A549 (cell line): ENCODE measurements around the gene UNC45A. TPM values are rescaled to one million over a fixed set of nuclear protein-coding genes. Genes with fewer than 3 reads are reported as not detected.

Source experiments
- ATAC-seq, 2 experiments: fragments of 200-7000 bp in 1 of 2; fragments of >200 bp in 1 of 2; cut with Nextera tagmentation in 1 of 2; cut with Tn5 transposase in 1 of 2; 3 replicates each; pipeline versions ENCODE4 v1.8.0 to v1.9.1; 2018 to 2020; ENCODE audit warnings: mild to moderate bottlenecking in 1 of 2, moderate library complexity in 1 of 2
- CTCF ChIA-PET: fragments of 300-600 bp; sonication (Branson Sonifier 250); formaldehyde crosslinking; extraction: SDS; loops from one replicate; lab custom pipeline; 2021; ENCODE audit warnings: antibody characterized with exemption, inconsistent platforms; lab: Yijun Ruan, JAX
- POLR2A ChIA-PET: fragments of 350-600 bp; formaldehyde crosslinking; extraction: SDS; loops from one replicate; lab custom pipeline; 2021; ENCODE audit warnings: antibody characterized with exemption, inconsistent platforms; lab: Yijun Ruan, JAX
- DNase-seq, 2 experiments: peaks; one replicate each; pipeline versions ENCODE4 v3.0.0 to v3.0.0-alpha.2; 2011 to 2016; ENCODE audit warnings: low read depth in 1 of 2, low spot score in 1 of 2
- FAIRE-seq: peaks from 2 replicates; lab custom pipeline; 2011; peaks lifted over from hg19 to GRCh38; lab: Jason Lieb, UNC
- H3K27ac ChIP-seq, 2 experiments: fragments of >200 bp; sonication (Bioruptor Twin); formaldehyde crosslinking; 3 replicates each; pipeline ENCODE4 v1.5.1; 2016 to 2017
- H3K4me1 ChIP-seq: fragments of >200 bp; sonication (Bioruptor Twin); formaldehyde crosslinking; 3 replicates; pipeline ENCODE4 v1.6.1; 2016
- H3K4me2 ChIP-seq: fragments of >200 bp; sonication (Bioruptor Twin); formaldehyde crosslinking; 3 replicates; pipeline ENCODE4 v1.6.1; 2016
- H3K4me3 ChIP-seq: fragments of >200 bp; sonication (Bioruptor Twin); formaldehyde crosslinking; 3 replicates; pipeline ENCODE4 v1.5.1; 2016
- H3K9me3 ChIP-seq: fragments of >200 bp; sonication (Bioruptor Twin); formaldehyde crosslinking; 3 replicates; pipeline ENCODE4 v1.6.1; 2016
- BCL3 ChIP-seq: fragments of >200 bp; sonication (Bioruptor Twin); formaldehyde crosslinking; IDR thresholded peaks from 3 replicates; pipeline ENCODE4 v1.6.1; 2016
- BHLHE40 ChIP-seq: IDR thresholded peaks from 2 replicates; pipeline ENCODE4 v1.6.1; 2012; ENCODE audit warnings: low read depth, low read length, inconsistent platforms
- CBX8 ChIP-seq: fragments of 200-600 bp; sonication (generic); IDR thresholded peaks from 2 replicates; pipeline ENCODE4 v1.6.1; 2016
- CEBPB ChIP-seq, 2 experiments: fragments of >200 bp in 1 of 2; sonication (Bioruptor Twin) in 1 of 2; formaldehyde crosslinking in 1 of 2; IDR thresholded peaks; 2 replicates each; pipeline ENCODE4 v1.6.1; 2012 to 2016
- CHD4 ChIP-seq: fragments of 200-600 bp; sonication (generic); IDR thresholded peaks from 2 replicates; pipeline ENCODE4 v1.6.1; 2016; ENCODE audit warnings: antibody characterized with exemption, mild to moderate bottlenecking, borderline replicate concordance
- EHF ChIP-seq: fragments of 250-450 bp; sonication (Bioruptor Pico); IDR thresholded peaks from 2 replicates; pipeline ENCODE4 v1.5.0; 2020; ENCODE audit warnings: mild to moderate bottlenecking
- EP300 ChIP-seq, 2 experiments: fragments of >200 bp; sonication (Bioruptor Twin); formaldehyde crosslinking; IDR thresholded peaks; 2 replicates in 1 of 2; 3 replicates in 1 of 2; pipeline ENCODE4 v1.6.1; 2016 to 2017
- GATA3 ChIP-seq: IDR thresholded peaks from 2 replicates; pipeline ENCODE4 v1.6.1; 2012; ENCODE audit warnings: borderline replicate concordance
- HEYL ChIP-seq: fragments of 250-450 bp; sonication (Bioruptor Pico); IDR thresholded peaks from 2 replicates; pipeline ENCODE4 v1.8.0; 2021; ENCODE audit warnings: mild to moderate bottlenecking, moderate library complexity
- HOXB5 ChIP-seq: fragments of 250-450 bp; sonication (Bioruptor Pico); IDR thresholded peaks from 2 replicates; pipeline ENCODE4 v1.5.0; 2020; ENCODE audit warnings: mild to moderate bottlenecking, moderate library complexity
- JUN ChIP-seq, 2 experiments: fragments of >200 bp; sonication (Bioruptor Twin); formaldehyde crosslinking; IDR thresholded peaks; 2 replicates in 1 of 2; 3 replicates in 1 of 2; pipeline ENCODE4 v1.6.1; 2016 to 2017
- KDM5A ChIP-seq: fragments of 200-600 bp; sonication (generic); IDR thresholded peaks from 2 replicates; pipeline ENCODE4 v1.6.1; 2016; ENCODE audit warnings: antibody characterized with exemption, mild to moderate bottlenecking
- MYC ChIP-seq: IDR thresholded peaks from 2 replicates; pipeline ENCODE4 v1.6.1; 2012; ENCODE audit warnings: mild to moderate bottlenecking, inconsistent platforms, low read length, improper control_type of control experiment, borderline replicate concordance
- NFE2L2 ChIP-seq: fragments of 150-350 bp; conservative IDR thresholded peaks from 2 replicates; pipeline ENCODE4 v1.6.1; 2014; ENCODE audit warnings: low read length
- NPAS2 ChIP-seq: fragments of 250-450 bp; sonication (Bioruptor Pico); IDR thresholded peaks from 2 replicates; pipeline ENCODE4 v1.8.0; 2022; ENCODE audit warnings: mild to moderate bottlenecking, moderate library complexity, borderline replicate concordance
- NR3C1 ChIP-seq: fragments of >200 bp; sonication (Bioruptor Twin); formaldehyde crosslinking; IDR thresholded peaks from 3 replicates; pipeline ENCODE4 v1.6.1; 2017
- PHF8 ChIP-seq: fragments of 200-600 bp; sonication (generic); IDR thresholded peaks from 2 replicates; pipeline ENCODE4 v1.6.1; 2016; ENCODE audit warnings: low read depth, mild to moderate bottlenecking, antibody characterized with exemption, moderate library complexity, borderline replicate concordance
- RAD21 ChIP-seq, 2 experiments: fragments of >200 bp in 1 of 2; sonication (Bioruptor Twin) in 1 of 2; formaldehyde crosslinking in 1 of 2; IDR thresholded peaks in 1 of 2; conservative IDR thresholded peaks in 1 of 2; 2 replicates in 1 of 2; 3 replicates in 1 of 2; pipeline ENCODE4 v1.6.1; 2012 to 2018; ENCODE audit warnings: inconsistent platforms in 1 of 2
- RARB ChIP-seq: fragments of 250-450 bp; sonication (Bioruptor Pico); IDR thresholded peaks from 2 replicates; pipeline ENCODE4 v1.8.0; 2021; ENCODE audit warnings: mild to moderate bottlenecking, moderate library complexity
- RCOR1 ChIP-seq: fragments of 150-350 bp; IDR thresholded peaks from 2 replicates; pipeline ENCODE4 v1.6.1; 2014; ENCODE audit warnings: antibody characterized with exemption, low read length, low read depth
- REST ChIP-seq: fragments of 200-600 bp; sonication (generic); IDR thresholded peaks from 2 replicates; pipeline ENCODE4 v1.6.1; 2016; ENCODE audit warnings: antibody characterized with exemption, mild to moderate bottlenecking, moderate library complexity
- RFX5 ChIP-seq: fragments of 450-650 bp; IDR thresholded peaks from 2 replicates; pipeline ENCODE4 v1.7.1; 2014; ENCODE audit warnings: antibody characterized with exemption, mild to moderate bottlenecking, moderate library complexity
- RNF2 ChIP-seq: fragments of 200-600 bp; sonication (generic); IDR thresholded peaks from 2 replicates; pipeline ENCODE4 v1.6.1; 2016; ENCODE audit warnings: low read depth, mild to moderate bottlenecking, antibody characterized with exemption, moderate library complexity, borderline replicate concordance
- TFCP2L1 ChIP-seq: fragments of 250-450 bp; sonication (Bioruptor Pico); IDR thresholded peaks from 2 replicates; pipeline ENCODE4 v1.5.0; 2021; ENCODE audit warnings: mild to moderate bottlenecking
- ZC3H11A ChIP-seq: fragments of 450-650 bp; IDR thresholded peaks from 2 replicates; pipeline ENCODE4 v1.6.1; 2014; ENCODE audit warnings: antibody characterized with exemption, mild to moderate bottlenecking
- ZSCAN20 ChIP-seq: fragments of 250-450 bp; sonication (Bioruptor Pico); IDR thresholded peaks from 2 replicates; pipeline ENCODE4 v1.8.0; 2022; ENCODE audit warnings: mild to moderate bottlenecking, moderate library complexity
- WGBS: methylation state at CpG from one replicate; pipeline ENCODE4 v1.1.6; 2017; ENCODE audit errors: missing lambda C conversion rate; 5-methylcytosine and 5-hydroxymethylcytosine counted together
- polyA minus RNA-seq: library from RNA; depleted of rRNA, polyadenylated mRNA; stranded (reverse); fragments of >200 nt; gene quantifications from 2 replicates; pipeline ENCODE4 v1.2.3, GENCODE V29; 2011; rRNA and poly(A)+ RNA removed
- polyA plus RNA-seq, 4 experiments: library from polyadenylated mRNA; depleted of rRNA in 3 of 4; stranded (reverse); fragments of >200 nt; fragmentation: RNase III in 1 of 4; extraction: RNeasy Plus Mini Kit Qiagen cat#74134 plus additional on column Dnase treatment in 1 of 4; gene quantifications; 2 replicates in 3 of 4; 3 replicates in 1 of 4; pipeline ENCODE4 v1.2.3, GENCODE V29; 2011 to 2017
- TF ChIP-seq, protein P1 (sequence below): IDR thresholded peaks from 2 replicates; pipeline ENCODE4 v1.6.1; 2012; ENCODE audit warnings: low read depth, borderline replicate concordance
- TF ChIP-seq, protein P2 (sequence below): fragments of 250-450 bp; sonication (Bioruptor Pico); IDR thresholded peaks from 2 replicates; pipeline ENCODE4 v1.5.0; 2021; ENCODE audit warnings: mild to moderate bottlenecking, moderate library complexity, borderline replicate concordance

Gene UNC45A, protein sequence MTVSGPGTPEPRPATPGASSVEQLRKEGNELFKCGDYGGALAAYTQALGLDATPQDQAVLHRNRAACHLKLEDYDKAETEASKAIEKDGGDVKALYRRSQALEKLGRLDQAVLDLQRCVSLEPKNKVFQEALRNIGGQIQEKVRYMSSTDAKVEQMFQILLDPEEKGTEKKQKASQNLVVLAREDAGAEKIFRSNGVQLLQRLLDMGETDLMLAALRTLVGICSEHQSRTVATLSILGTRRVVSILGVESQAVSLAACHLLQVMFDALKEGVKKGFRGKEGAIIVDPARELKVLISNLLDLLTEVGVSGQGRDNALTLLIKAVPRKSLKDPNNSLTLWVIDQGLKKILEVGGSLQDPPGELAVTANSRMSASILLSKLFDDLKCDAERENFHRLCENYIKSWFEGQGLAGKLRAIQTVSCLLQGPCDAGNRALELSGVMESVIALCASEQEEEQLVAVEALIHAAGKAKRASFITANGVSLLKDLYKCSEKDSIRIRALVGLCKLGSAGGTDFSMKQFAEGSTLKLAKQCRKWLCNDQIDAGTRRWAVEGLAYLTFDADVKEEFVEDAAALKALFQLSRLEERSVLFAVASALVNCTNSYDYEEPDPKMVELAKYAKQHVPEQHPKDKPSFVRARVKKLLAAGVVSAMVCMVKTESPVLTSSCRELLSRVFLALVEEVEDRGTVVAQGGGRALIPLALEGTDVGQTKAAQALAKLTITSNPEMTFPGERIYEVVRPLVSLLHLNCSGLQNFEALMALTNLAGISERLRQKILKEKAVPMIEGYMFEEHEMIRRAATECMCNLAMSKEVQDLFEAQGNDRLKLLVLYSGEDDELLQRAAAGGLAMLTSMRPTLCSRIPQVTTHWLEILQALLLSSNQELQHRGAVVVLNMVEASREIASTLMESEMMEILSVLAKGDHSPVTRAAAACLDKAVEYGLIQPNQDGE
- polyA plus RNA-seq (2011; rRNA removed) (47.7 and 48.2 TPM in 2 replicates), polyA plus RNA-seq (2017; fragmentation: RNase III; extraction: RNeasy Plus Mini Kit Qiagen cat#74134 plus additional on column Dnase treatment) (76.9 to 82.5 TPM (median 80.4 TPM) in 3 replicates), polyA minus RNA-seq (84.6 and 90.4 TPM in 2 replicates)
- 70.2 and 71.6 TPM in 2 replicates for polyA plus RNA-seq (2012; cell fraction: cytosol; rRNA removed)
- polyA plus RNA-seq (2012; cell fraction: nucleus; rRNA removed) = 128 and 156 TPM in 2 replicates

GRCh38 chr15:90934949-90935751 is at the start of gene UNC45A:
UNC45A (plus strand) TSS chr15:90935285; CDS start chr15:90935325, 40 bp downstream.
- Histone ChIP-seq H3K4me2 (peak within 1 kb of the TSS; percentile 94), H3K4me1 (peaks cover 30% of the 10 kb centered on the region), H3K9me3 (no peaks in the 10 kb centered on the region), H3K4me3 (peak within 1 kb of the TSS; percentile 73), H3K27ac (peak within 1 kb of the TSS; percentile 82 to 91)
- WGBS = under 1% methylated on average over 36 of the region's 65 CpGs
- CTCF ChIA-PET = interaction anchor here (0.6 to 16.4 kb wide), 34 partner anchors 12 to 624 kb away, joined by 3 to 536 read pairs (median 9); partner anchors contain the start of genes FES, FURIN, MAN2A2 and RCCD1
- DNase-seq (peak; percentile 88 to 95), ATAC-seq (peak; percentile 62 to 81), FAIRE-seq (no peak)
- POLR2A ChIA-PET = interaction anchor here (0.8 to 2.3 kb wide), 4 partner anchors 9 to 19 kb away, joined by 4 to 11 read pairs (median 4); partner anchors contain the start of gene RCCD1
- no peak for TF ChIP-seq NR3C1
- no peak for TF ChIP-seq RARB (CRISPR knock-in tag)
- TF ChIP-seq HEYL = no peak
- no peak for TF ChIP-seq RCOR1
- peak; percentile 29; the same call in 1 of the 2 replicates for TF ChIP-seq BHLHE40
- TF ChIP-seq RNF2 = no peak
- no peak for TF ChIP-seq ZC3H11A
- no peak for TF ChIP-seq NFE2L2
- TF ChIP-seq GATA3 = no peak
- peak; percentile 41 for TF ChIP-seq PHF8
- peak; percentile 58; the same call in 1 of the 3 replicates for TF ChIP-seq BCL3
- no peak for TF ChIP-seq EHF (CRISPR knock-in tag)
- no peak for TF ChIP-seq KDM5A
- no peak for TF ChIP-seq RAD21 (conservative IDR thresholded peaks at IDR 0.05 in 1 of 2, IDR thresholded peaks at IDR 0.05 in 1 of 2)
- TF ChIP-seq CHD4 = no peak
- no peak for TF ChIP-seq TFCP2L1 (CRISPR knock-in tag)
- peak; percentile 45; the same call in 1 of the 2 replicates for TF ChIP-seq MYC
- no peak for TF ChIP-seq REST
- TF ChIP-seq, protein P1, sequence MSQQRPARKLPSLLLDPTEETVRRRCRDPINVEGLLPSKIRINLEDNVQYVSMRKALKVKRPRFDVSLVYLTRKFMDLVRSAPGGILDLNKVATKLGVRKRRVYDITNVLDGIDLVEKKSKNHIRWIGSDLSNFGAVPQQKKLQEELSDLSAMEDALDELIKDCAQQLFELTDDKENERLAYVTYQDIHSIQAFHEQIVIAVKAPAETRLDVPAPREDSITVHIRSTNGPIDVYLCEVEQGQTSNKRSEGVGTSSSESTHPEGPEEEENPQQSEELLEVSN = 0 out of 2 replicates have a peak, but pooled peaks have one; percentile 16
- TF ChIP-seq NPAS2 = no peak
- no peak for TF ChIP-seq RFX5
- TF ChIP-seq JUN (IDR thresholded peaks at IDR 0.05) = peak; percentile 39 to 53; a peak in 2 of 5 replicates
- TF ChIP-seq HOXB5 (CRISPR knock-in tag) = no peak; the same call in 1 of the 2 replicates
- TF ChIP-seq, protein P2, sequence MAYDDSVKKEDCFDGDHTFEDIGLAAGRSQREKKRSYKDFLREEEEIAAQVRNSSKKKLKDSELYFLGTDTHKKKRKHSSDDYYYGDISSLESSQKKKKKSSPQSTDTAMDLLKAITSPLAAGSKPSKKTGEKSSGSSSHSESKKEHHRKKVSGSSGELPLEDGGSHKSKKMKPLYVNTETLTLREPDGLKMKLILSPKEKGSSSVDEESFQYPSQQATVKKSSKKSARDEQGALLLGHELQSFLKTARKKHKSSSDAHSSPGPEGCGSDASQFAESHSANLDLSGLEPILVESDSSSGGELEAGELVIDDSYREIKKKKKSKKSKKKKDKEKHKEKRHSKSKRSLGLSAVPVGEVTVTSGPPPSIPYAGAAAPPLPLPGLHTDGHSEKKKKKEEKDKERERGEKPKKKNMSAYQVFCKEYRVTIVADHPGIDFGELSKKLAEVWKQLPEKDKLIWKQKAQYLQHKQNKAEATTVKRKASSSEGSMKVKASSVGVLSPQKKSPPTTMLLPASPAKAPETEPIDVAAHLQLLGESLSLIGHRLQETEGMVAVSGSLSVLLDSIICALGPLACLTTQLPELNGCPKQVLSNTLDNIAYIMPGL (CRISPR knock-in tag) = no peak
- no peak for TF ChIP-seq EP300 (IDR thresholded peaks at IDR 0.05)
- TF ChIP-seq ZSCAN20 (CRISPR knock-in tag) = no peak
- TF ChIP-seq CEBPB (IDR thresholded peaks at IDR 0.05) = no peak
- no peak for TF ChIP-seq CBX8
